Stimulated activated CD8-positive, alpha-beta memory T cell treated with anti-CD3 and anti-CD28 coated beads, Interleukin-2, amount 100 ng/mL, for 48 hours (primary cell): ENCODE measurements around the gene CHD6.

ENCODE experiments used
- DNase-seq, 2 donors: peaks; one replicate each; pipeline ENCODE4 v3.0.0-alpha.2; 2020; ENCODE audit warnings: low read depth in 2 of 2

Gene CHD6

DNA sequence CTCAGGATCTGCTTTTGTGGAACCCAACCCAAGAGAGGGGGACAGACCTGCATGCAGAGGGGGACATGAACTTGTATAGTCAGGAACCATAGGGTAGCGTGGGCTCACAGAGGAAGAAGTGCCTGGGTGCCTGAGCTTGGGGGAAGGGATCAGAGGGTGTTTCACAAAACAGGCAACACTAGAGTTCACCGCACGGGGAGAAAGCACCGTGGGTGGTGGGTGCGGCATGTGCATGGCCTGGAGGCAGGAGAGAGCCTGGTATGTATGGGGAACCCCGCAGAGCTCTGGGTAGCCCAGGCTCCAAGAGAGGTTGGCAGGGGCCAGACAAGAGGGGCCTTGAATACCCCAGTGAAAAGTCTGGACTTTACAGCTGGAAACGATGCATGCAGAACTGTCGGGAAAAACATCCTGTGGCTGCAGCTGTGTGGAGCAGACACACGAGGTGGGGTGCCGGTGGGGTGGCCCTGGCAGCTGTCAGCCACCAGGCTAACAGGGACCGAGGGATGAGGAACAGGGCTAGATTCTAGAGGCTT lies 244.9 kb downstream of the CHD6 start:
- DNase-seq, result no peak

DNA sequence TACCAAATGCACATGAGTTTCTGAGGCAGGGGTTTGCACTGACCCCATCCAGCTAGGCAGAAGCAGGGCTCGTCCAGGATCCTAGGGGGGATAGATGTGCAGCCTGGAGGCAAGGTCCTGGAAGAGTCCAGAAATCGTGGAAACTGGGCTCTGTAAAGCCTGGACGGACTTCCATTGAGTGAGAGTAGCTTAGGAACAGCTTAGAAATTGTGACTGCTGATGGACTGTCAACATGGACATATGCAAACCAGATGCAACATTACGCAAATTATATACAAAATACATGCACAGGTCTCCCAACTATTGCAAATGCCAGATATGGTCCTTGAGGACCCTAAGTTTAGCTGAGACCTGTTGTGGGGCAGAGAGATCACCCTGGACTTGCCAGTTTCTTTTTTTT lies 246.8 kb downstream of the CHD6 start:
- no peak for DNase-seq

DNA sequence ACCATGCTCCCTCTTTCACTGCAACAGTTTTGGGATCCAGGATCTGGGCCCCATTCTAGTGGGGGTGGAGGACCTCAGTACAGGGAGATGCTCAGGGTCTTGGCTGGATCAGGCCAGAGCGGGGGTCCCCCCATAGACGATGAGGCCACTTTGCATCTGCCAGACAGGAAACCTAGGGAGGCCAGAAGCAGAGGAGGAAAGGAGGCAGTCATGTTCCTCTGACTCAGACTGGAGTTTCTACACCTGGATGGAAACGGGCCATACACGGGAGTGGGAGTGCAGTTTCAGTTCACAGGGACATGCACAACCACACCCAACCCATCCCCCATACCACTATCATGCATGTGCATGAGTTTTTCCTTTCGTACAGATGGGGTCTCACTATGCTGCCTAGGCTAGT lies 248.0 kb downstream of the CHD6 start:
- DNase-seq, result no peak

DNA sequence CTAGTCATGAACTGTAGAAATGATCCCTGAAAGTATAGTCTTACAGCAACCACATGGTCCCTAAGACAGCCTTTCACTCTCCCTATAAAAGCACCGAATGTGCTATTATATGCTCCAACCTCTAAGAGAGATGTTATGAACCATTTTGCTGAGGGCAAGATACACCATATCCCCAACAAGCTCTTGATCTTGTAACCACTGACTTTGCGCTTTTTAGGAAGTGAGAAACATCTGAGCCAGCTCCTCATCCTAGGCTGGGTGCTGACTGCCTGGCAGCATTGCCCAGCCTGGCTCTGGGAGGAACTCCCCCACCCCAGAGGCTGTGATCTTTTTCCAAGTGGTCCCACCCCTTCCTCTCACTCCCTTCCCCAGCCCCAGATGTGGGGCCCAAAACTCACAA lies 248.5 kb downstream of the CHD6 start:
- no peak for DNase-seq

DNA sequence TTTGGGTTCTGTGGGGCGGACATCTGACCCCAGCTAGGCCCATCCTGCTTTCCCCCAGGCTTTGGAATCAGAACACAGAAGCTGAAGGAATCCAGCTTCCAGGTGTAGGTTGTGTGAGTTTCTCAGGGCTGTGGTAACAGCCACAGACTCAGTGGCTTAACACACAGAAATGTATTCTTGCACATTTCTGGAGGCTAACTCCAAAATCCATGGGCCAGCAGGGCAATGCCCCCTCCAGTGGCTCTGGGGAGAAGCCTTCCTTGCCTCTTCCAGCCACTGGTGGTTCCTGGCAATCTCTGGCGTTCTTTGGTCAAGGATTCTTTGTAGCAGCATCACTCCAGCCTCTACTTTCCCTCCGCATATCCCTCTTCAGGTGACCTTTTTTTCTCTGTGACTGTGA lies 250.2 kb downstream of the CHD6 start:
- DNase-seq, result no peak

DNA sequence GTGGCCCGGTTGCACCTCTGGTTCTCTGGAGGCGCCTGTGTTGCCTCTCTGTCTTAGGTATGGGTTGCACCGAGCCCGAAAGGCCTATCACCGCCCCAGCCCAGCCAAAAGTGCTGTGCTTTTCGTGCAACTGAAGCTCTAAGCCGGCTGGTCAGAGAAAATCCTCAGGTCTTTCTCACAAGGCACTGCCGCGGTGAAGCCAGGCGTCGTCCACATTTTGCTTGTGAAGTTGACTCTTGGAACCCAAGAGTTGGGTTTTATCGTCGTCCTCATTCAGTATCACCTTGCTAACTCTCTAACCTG lies 250.8 kb downstream of the CHD6 start:
- no peak for DNase-seq

DNA sequence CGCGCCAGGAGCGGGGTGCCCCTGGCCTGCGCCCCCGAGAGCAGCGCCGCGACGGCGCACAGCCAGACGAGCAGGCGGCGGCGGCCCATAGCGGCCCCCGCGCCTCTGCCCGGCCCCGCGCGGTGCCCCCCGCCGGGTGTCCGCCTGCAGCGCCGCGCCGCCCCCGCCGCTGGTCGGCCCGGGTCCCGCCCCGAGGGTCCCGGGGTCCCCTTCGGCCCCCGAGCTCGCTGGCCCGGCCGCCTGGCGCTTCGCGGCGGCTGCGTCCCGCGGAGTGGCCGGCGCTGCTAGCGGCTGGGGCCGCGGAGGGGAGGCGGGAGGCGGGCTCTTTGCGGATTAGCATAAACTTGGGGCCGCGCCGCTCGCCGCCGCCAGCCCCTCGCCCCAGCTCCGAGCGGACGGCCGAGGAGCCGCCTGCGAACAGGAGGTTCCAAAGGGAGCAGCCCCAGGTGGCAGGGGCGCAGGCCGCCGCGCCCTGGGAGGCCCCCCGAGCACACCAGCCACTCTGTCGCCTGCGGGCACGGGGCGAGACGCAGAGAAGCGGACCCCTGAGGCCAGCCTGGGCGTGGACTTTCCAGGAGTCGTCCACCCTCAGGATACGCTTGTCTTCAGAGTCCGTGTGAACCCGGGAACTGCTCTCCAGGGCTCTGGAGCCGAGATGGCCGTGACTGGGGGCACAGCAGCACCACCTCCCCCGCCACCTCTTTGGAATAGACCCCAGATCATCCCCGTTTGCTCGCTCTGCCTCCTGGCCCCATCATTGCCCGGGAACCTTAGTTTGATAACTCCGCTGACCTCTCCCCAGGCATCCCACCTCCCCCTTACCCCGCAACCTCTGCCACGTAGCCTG lies 251.4 kb downstream of the CHD6 start, which contains the start of gene EMILIN3:
Gene EMILIN3 (minus strand): TSS at position 273 of the 847 bp plus-strand sequence. CDS start 184 bp downstream, at position 89.
- DNase-seq, result no peak

DNA sequence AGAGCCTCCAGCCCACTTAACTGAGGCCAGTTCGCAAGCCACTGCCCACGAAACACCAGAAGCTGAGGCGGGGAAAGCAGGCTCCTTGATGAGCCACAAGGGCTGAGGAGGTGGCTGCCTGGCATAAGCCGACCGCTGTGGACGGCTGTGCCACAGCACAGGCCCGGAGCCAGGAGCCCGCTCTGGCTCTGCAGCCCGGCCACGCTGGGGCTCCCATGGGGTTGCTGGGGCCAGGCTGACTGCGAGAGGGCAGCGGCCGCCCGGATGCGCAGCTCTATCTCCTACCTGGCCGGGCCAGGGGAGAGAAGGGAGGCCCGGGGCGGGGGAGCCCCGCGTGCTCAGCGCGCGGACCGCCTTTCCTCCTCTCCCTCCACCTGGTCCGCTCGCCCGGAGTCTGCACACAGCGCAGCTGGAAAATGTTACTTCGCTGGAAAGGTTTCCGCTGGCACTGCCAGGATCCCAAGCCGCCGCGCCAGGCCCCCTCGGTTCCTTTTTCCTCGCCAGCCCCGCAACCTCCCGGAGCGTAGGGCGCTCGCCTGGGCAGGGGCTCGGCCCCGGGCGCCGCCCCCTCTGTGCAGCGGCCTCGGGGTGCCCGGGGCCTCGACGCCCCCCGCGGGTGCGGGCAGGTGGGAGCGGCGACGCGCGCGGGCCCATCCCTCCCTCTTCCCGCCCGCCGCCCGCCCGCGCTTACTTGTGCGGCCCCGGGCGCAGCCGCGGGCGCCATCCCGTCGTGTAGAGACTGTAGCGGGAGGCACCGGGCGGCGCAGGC lies 252.2 kb downstream of the CHD6 start:
- DNase-seq, result no peak

DNA sequence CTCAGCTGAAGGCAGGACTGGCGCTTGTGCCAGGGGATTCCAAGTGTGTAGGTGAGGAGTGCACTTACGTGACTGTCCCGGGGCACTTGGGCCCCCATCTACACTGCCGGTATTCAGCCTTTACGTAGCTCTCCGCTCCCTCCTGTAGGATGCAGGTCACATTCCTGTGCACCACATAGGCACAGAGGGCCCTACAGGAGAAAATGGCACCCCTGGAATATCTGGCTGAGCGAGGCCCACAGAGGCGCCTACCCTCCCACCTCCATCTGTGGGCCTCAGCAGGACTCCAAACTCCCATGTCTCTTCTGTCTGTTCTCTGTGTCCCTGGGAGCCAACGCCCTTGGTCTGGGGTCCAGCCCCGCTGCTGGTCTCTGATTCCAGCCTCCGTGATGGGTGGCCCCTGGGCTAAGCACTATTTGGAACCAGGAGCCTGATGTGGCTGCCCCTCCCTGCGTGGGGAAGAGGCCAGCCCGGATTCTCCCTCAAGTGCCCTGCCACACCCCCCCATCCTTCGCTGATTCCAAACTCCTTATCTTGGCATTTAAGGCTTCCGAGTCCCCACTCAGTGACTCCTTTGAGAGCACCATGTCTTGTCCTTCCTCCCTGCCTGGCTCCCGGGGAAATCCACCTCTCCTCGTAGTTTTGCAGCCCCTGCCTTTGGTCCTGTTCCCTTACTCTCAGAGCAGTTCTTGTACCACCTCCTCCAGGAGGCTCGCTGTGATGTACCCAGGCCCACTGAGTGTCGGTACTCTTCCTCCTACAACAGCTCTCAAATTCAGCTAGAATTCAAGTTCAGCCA lies 253.0 kb downstream of the CHD6 start:
- no peak for DNase-seq

DNA sequence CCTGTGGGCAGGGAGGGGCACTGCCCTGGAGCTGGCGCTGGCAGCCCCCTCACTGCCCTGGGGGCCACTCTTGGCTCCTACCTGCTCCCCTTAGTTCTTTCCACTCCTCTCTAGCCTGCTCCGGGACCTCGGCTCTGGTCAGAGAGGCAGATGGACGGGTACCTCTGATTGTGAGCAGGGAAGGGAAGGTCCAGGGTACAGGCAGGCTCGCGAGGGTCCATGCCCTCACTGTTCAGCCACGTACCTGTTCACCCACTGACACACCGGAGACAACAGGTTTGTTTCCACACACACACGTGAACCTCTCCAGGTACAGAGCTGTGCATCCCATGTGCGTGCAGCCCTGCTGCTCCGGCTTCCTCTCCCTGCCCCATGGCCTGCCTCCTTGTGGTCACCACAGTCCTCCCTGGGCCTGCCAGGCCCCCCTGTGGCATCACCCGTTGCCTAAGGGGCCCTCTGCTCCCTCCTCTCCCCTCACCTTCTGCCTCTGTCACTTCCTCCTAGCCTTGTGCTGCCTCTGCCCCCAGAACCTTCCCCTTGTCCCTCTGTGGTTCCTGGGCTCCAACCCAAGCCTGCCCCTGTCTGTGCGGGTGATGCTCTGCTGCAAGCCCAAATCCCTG lies 253.8 kb downstream of the CHD6 start:
- no peak for DNase-seq

DNA sequence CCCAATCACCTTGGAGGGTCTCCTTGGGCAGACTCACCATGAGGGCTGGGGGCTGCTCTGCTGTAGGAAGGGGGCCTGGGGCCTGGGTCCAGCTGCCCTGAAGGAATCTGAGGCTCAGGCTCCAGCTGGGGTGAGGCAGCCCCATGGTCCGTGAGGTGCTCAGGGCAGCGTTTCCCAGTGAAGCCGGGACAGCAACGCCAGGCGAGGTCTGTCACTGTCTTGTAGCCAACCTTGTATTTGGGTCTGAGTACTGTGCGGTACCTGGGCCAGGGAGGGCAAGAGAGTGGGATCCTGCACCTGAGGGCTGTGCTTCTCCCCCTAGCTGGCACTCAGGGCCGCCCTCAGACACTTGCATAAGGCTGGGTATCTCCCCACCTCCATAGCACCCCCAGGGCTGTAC lies 254.6 kb downstream of the CHD6 start:
- DNase-seq, result no peak

DNA sequence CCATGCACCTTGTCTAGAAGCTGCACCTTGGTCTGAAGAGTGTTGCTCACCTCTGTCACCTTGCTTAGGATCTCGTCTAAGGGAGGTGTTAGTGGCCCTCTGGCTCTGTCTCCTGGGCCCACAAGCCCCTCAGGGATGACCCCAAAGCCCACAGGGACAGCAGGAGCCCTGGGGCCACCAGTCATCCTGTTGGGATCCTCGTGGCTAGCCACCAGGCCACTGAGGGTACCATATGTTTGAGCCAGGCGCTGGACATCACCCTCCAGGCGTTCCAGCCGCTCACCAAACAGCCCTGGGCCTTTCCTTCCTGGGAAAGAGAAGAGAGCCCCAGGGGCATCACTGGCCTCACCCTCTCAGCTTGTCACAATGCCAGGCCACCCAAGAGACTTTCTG lies 255.4 kb downstream of the CHD6 start:
- DNase-seq, result no peak

DNA sequence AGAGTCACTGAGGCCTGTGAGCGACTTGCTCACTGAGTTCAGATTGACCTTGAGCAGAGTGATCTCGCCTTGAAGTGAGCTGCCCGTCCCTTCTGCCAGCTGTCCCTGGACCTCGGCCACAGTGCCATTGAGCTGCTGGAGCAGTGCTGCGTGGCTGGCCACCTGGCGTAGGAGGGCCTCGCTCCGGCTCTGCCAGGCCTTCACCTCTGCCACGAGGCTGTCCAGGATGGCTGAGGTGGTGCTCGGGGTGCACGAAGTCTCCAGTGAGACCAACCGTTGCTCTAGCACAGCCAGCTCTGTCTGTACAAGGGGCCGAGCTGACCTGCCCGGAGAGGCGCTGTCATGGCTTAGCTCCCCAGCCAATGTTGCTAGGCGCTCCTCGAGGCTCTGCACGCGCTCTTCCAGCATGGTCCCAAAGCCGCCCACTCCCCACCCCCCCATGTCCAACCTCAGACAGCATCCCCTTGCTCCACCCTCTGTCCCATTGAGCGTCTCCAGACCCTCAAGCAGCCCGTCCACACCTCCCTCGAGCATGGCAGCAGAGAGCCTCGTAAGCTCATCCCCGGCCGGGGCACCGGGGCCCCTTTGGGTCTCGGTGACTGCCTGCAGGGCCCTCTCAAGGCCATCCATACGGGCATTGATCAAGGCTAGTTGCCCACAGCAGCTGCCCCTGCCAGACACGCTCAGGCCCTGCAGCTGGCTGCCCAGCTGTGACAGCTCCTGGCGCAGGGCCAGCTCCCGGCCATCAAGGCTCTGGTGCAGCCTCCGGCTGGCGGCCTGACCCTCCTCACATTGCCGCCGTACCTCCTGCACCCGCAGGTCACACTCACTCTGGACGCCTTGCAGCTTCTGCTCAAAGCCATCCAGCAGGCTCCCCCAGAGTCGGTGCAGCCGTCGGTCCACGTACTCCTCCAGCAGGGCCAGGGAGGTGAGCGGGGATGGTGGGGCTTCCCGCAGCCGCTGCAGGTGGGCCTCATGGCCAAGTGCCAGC lies 256.1 kb downstream of the CHD6 start:
- DNase-seq, result no peak

DNA sequence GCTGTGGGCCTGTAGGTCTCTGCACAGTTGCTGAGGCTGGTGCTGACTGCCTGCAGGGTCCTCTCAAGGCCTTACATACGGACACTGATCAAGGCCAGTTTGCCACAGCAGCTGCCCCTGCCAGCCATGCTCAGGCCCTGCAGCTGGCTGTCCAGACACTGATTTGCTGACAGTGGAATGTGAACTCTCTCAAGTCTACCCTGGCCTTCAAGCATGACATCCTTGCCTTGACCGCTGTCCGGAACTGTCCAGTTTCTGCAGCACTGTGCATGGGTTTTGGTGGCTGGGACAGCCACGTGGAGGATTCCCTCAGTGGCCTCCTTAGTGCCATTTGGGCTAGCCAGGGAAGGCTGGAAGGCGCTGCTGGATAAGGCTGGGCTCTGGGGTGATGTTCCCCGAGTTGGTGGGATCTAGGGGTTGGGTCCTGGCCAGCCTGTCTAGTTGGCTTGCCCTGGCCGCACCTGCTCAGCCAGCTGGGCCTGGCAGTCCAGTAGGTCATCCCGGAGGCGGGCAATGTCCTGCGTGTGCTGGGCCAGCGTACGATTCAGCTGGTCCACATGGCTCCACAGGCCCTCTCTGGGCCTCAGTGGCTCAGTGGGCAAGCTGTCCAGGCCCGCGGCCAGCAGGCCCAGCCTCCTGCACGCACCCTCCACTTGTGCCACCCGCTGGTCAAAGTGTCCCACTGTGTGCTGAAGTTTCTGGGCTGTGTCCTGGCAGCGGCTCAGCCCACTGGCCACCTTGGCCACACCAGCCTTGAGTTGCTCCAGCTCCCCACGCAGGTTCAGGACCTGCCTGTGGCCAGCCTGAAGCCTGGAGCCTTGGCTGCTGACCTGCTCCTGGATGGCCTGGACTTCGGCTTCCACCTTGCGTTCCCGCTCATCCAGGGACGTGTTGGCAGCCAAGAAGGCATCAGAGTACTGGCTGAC lies 257.1 kb downstream of the CHD6 start:
- DNase-seq, result no peak

DNA sequence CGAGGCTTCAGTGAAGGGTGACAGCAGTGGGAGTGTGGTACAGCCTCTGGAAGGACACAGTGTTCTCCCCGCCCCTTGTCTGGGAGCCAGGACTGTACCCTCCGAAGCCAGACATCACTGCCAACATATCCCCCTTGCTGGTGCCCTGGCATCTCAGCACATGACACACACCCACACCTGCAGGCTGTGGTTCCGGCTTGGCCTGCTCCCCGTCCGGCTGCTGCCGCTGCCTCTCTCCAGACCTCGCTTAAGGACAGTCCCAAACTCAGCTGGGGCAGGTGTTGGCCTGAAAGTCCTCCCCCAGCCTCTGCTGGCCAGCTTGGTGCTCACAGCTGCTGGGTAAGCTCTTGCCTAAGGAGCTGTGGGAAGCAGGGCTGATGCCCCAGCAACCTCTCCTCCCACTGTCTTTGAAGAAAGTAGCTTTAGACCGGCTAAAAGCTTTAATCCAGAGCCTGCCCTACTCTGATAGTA lies 258.6 kb downstream of the CHD6 start:
- DNase-seq, result no peak

DNA sequence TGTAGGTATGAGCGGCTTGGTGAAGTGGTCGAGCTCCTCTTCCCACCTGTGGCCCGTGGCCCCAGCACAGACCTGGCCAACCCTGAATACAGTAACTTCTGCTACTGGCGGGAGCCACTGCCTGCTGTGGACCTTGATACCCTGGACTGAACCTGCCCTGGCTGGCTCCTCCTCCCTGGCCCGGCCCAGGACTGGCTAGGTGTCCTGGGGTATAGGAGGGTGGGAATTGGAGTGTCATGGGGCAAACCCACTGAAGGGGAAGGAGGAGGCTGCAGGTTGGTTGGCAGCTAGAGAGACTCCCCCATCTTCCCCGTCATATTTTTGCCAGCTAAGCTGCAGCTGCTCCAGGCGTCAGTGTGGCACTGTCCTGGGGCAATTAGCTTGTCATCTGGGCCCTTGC lies 259.5 kb downstream of the CHD6 start:
- DNase-seq, result no peak

DNA sequence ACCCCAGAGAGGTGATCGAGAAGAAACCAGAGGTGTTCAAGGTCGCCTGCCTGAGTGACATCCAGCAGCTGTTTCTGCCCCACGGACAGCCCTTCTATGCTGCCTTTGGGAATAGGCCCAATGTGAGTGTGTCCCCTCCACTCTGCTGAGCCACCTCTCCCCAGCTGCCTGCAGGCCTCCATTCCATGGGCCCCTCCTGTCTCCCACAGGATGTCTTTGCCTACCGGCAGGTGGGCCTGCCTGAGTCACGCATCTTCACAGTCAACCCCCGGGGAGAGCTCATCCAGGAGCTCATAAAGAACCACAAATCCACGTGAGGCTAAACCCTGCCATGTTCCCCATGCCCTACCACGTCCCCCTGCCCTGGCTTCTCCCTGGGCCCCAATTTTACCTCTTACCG lies 259.9 kb downstream of the CHD6 start:
- no peak for DNase-seq

DNA sequence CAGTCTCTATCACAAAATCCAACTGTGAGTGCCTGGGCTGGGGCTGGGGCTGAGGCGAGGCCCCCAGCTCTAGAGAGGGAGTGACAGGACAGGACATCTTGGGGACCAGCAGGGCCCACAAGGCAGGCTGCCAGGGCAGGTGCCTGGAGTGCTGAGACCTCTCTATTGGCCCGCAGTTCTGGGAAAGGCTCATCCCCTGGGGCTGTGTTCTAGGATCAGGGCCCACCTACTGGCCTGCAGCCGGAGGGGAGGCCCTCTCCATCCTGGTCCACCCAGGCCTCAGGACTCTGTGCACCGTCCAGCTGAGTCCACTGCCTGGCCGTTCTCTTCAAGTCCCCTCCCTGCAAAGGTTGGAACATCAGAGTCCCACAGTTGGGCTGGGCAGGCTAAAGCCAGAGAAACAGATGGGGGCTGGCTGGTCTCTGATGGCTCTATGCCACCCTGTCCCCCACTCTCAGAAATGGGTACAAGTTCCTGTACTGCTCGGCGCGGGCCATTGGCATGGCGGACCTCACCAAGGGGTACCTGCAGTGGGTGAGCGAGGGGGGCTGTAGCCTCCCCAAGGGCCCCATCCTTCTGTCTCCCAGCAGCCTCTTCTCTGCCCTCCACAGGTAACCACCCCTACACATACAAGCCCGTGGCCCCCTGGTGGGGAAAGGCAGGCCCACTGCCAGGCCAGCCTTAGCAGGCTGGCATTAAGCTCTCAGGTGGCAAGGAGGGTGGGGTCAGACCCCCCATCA lies 260.6 kb downstream of the CHD6 start:
- no peak for DNase-seq

DNA sequence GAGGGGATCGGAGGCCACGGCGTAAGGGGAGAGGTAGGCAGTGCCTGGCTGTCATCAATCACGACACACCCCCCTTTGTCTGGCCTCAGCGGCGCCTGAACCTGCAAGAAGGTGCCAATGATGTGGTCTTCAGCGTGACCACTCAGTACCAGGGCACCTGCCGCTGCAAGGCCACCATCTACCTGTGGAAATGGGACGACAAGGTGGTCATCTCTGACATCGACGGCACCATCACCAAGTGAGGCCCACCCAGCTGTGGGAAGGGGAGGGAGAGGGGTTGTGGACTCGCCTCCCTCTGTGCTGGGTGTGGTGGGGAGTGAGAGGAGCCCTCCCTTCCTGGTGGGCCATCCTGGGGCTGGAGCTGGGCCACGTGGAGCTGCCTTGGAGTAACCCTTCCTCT lies 261.2 kb downstream of the CHD6 start:
- DNase-seq, result no peak
